ENCODE data around the gene OMA1.

OMA1 gene

GRCh38 chr1:58441699-58442098 lies 104.8 kb downstream of the OMA1 start:
- H3K27ac ChIP-seq = no peak overlapping the region

GRCh38 chr1:58440696-58441095 lies 105.8 kb downstream of the OMA1 start:
- no peak overlapping the region for H3K27ac ChIP-seq
- H3K4me2 ChIP-seq (ENCODE audit: low read length) = no peak overlapping the region
- no peaks in the 10 kb centered on the region for H3K79me2 ChIP-seq
- H2AFZ ChIP-seq = no peak overlapping the region
- H3K4me1 ChIP-seq = no peaks in the 10 kb centered on the region
- no peak for TF ChIP-seq CTCF (IDR thresholded peaks at IDR 0.05)
- H3K4me3 ChIP-seq (ENCODE audit: low read depth, low read length) = no peak overlapping the region
- no peaks in the 10 kb centered on the region for H3K9me3 ChIP-seq (ENCODE audit: control insufficient read depth, low read length)
- no peaks in the 10 kb centered on the region for H3K27me3 ChIP-seq (ENCODE audit: control insufficient read depth, insufficient read depth, low read length)
- no peak overlapping the region for H3K9ac ChIP-seq
- H3K36me3 ChIP-seq (ENCODE audit: control insufficient read depth, insufficient read depth, low read length) = no peaks in the 10 kb centered on the region

More at GRCh38 chr1:58441699-58442098, 104.8 kb downstream of the OMA1 start:
- Histone ChIP-seq H3K4me1 (no peaks in the 10 kb centered on the region), H3K79me2 (no peaks in the 10 kb centered on the region), H3K36me3 (ENCODE audit: control insufficient read depth, insufficient read depth, low read length) (no peaks in the 10 kb centered on the region), H3K4me2 (ENCODE audit: low read length) (no peak overlapping the region), H3K27me3 (ENCODE audit: control insufficient read depth, insufficient read depth, low read length) (no peaks in the 10 kb centered on the region), H3K9ac (no peak overlapping the region), H3K9me3 (ENCODE audit: control insufficient read depth, low read length) (no peaks in the 10 kb centered on the region), H2AFZ (no peak overlapping the region), H3K4me3 (ENCODE audit: low read depth, low read length) (no peak overlapping the region)
- no peak for TF ChIP-seq CTCF (IDR thresholded peaks at IDR 0.05)

GRCh38 chr1:58439946-58440345 lies 106.6 kb downstream of the OMA1 start:
- Histone ChIP-seq H3K4me3 (ENCODE audit: low read depth, low read length) (no peak overlapping the region), H2AFZ (no peak overlapping the region), H3K9me3 (ENCODE audit: control insufficient read depth, low read length) (no peaks in the 10 kb centered on the region), H3K27me3 (ENCODE audit: control insufficient read depth, insufficient read depth, low read length) (no peaks in the 10 kb centered on the region), H3K4me1 (no peaks in the 10 kb centered on the region), H3K79me2 (no peaks in the 10 kb centered on the region), H3K27ac (no peak overlapping the region), H3K36me3 (ENCODE audit: control insufficient read depth, insufficient read depth, low read length) (no peaks in the 10 kb centered on the region), H3K4me2 (ENCODE audit: low read length) (no peak overlapping the region), H3K9ac (no peak overlapping the region)
- TF ChIP-seq CTCF (IDR thresholded peaks at IDR 0.05) = no peak

GRCh38 chr1:58438468-58438867 lies 108.1 kb downstream of the OMA1 start:
- no peak overlapping the region for H3K27ac ChIP-seq
- no peak overlapping the region for H2AFZ ChIP-seq
- no peak overlapping the region for H3K4me2 ChIP-seq (ENCODE audit: low read length)
- H3K4me3 ChIP-seq (ENCODE audit: low read depth, low read length) = no peak overlapping the region
- H3K36me3 ChIP-seq (ENCODE audit: control insufficient read depth, insufficient read depth, low read length) = no peaks in the 10 kb centered on the region
- no peaks in the 10 kb centered on the region for H3K27me3 ChIP-seq (ENCODE audit: control insufficient read depth, insufficient read depth, low read length)
- no peak overlapping the region for H3K9ac ChIP-seq
- TF ChIP-seq CTCF (IDR thresholded peaks at IDR 0.05) = no peak
- no peaks in the 10 kb centered on the region for H3K4me1 ChIP-seq
- no peaks in the 10 kb centered on the region for H3K79me2 ChIP-seq
- no peaks in the 10 kb centered on the region for H3K9me3 ChIP-seq (ENCODE audit: control insufficient read depth, low read length)

GRCh38 chr1:58437623-58438022 lies 108.9 kb downstream of the OMA1 start:
- Histone ChIP-seq H3K27me3 (ENCODE audit: control insufficient read depth, insufficient read depth, low read length) (no peaks in the 10 kb centered on the region), H3K4me3 (ENCODE audit: low read depth, low read length) (no peak overlapping the region), H3K4me2 (ENCODE audit: low read length) (no peak overlapping the region), H3K9ac (no peak overlapping the region), H3K27ac (no peak overlapping the region), H3K79me2 (no peaks in the 10 kb centered on the region), H3K4me1 (no peaks in the 10 kb centered on the region), H2AFZ (no peak overlapping the region), H3K9me3 (ENCODE audit: control insufficient read depth, low read length) (no peaks in the 10 kb centered on the region), H3K36me3 (ENCODE audit: control insufficient read depth, insufficient read depth, low read length) (no peaks in the 10 kb centered on the region)
- TF ChIP-seq CTCF (IDR thresholded peaks at IDR 0.05) = no peak

Measured in parathyroid adenoma (tissue), 2 donors.